ENCODE data around the gene TARS3.

The TARS3 gene

DNA sequence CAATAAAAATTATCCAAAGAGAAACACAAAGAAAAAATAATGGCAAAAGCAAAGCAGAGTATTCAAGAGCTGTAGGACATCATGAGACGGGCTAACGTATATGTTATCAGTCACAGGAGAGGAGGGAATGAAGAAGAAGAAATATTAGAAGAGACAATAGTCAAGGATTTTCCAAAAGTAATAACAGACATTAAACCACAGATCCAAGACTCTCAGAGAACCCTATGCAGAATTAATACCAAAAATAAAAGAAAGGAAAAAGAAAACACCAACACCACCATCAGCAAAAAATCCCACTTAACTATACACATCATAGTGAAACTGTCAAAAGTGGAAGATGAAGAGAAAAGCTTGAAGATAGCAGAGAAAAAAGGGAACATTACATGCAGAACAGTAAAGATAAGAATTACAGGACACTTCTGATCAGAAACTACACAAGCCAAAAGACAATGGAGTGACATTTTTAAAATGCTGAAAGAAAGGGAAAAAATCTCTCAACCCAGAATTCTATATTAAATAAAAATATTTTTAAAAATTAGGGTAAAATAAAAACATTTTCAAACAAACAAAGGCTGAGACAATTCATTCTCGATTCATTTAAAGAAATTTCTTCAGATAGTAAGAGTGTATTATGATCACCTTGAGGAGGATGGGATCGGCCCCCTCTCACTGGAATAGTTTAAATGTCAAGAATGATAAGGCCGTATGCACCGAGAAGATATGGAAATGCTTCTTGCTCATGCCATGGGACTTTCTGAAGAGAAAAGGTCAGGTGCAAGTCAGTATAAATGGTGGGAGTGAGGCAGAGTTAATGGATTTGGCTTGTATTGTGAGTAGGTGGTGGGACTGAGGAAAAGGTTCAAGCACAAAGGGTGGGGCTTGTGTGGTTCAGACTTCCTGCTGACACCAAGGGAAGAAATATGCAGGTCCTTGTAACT lies 100.6 kb downstream of the TARS3 start:
- CTCF ChIA-PET: no interaction called here
- DNase-seq (ENCODE audit: extremely low spot score): no peak
- POLR2A ChIA-PET: no interaction called here
- TF ChIP-seq, protein P1, sequence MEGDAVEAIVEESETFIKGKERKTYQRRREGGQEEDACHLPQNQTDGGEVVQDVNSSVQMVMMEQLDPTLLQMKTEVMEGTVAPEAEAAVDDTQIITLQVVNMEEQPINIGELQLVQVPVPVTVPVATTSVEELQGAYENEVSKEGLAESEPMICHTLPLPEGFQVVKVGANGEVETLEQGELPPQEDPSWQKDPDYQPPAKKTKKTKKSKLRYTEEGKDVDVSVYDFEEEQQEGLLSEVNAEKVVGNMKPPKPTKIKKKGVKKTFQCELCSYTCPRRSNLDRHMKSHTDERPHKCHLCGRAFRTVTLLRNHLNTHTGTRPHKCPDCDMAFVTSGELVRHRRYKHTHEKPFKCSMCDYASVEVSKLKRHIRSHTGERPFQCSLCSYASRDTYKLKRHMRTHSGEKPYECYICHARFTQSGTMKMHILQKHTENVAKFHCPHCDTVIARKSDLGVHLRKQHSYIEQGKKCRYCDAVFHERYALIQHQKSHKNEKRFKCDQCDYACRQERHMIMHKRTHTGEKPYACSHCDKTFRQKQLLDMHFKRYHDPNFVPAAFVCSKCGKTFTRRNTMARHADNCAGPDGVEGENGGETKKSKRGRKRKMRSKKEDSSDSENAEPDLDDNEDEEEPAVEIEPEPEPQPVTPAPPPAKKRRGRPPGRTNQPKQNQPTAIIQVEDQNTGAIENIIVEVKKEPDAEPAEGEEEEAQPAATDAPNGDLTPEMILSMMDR (IDR thresholded peaks at IDR 0.05; ENCODE audit: control extremely low read depth, extremely low read depth, low read depth, missing control alignments): no peak

DNA sequence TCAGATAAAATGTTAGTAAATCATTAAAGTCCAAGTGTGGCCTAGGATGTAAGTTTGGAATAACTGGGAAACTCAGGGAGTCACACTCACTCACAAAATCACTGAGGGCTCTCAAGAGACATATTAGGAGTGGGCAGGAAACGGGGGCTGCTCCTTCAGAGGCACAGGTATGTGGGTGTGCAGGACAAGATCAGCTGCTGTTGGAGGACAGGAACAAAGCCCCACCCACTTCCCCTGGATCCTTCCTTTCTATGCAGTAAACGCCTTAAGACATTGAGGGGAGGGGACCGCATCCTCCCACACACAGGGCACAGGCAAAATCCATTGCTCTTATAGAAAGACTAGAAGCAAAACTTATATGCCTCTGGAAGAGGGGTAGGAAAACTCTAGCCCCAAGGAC lies 102.3 kb downstream of the TARS3 start:
- ChIA-PET CTCF (no interaction called here), POLR2A (no interaction called here)
- DNase-seq (ENCODE audit: extremely low spot score): no peak
- TF ChIP-seq, protein P1 (IDR thresholded peaks at IDR 0.05; ENCODE audit: control extremely low read depth, extremely low read depth, low read depth, missing control alignments): no peak

DNA sequence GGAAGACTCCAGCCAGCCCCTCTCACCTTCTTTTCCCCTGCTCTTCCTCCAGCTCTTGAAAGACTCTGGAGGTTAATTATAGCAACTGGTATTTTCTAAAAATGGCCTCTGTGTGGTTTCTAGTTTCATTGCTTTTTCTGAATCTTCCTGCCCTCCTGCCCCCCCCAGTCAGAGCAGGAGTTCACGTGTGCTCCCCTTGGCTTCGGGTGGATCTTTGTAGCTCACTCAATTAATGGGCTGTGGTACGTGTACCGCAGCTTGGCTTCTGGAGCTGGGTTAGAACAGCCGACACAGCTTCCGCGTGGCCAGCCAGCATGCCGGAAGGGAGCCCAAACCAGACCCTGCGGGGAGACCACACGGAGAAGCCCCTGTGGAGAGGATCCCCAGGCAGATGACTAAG lies 103.6 kb downstream of the TARS3 start:
- POLR2A ChIA-PET: no interaction called here
- TF ChIP-seq, protein P1 (IDR thresholded peaks at IDR 0.05; ENCODE audit: control extremely low read depth, extremely low read depth, low read depth, missing control alignments): no peak

DNA sequence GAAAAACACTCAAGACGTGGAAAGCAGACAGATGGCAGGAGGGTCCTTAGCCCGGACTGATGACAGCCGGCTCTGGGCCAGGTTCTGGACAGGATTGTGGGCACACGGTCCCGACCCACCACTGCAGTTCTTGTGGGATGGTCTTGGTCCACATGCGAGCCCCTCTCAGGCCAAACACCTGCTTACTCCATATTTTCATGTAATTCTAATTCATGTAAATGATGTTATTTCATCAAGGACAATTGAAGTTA lies 104.7 kb downstream of the TARS3 start:
- CTCF ChIA-PET: no interaction called here
- TF ChIP-seq, protein P1 (IDR thresholded peaks at IDR 0.05; ENCODE audit: control extremely low read depth, extremely low read depth, low read depth, missing control alignments): no peak
- POLR2A ChIA-PET: no interaction called here
- DNase-seq (ENCODE audit: extremely low spot score): no peak

More for the DNA sequence above, 103.6 kb downstream of the TARS3 start:
- CTCF ChIA-PET: interaction anchor here (0.8 kb wide), 1 partner anchor 93 kb away, joined by 3 read pairs; no protein-coding TSS in a partner anchor
- DNase-seq (ENCODE audit: extremely low spot score): no peak

DNA sequence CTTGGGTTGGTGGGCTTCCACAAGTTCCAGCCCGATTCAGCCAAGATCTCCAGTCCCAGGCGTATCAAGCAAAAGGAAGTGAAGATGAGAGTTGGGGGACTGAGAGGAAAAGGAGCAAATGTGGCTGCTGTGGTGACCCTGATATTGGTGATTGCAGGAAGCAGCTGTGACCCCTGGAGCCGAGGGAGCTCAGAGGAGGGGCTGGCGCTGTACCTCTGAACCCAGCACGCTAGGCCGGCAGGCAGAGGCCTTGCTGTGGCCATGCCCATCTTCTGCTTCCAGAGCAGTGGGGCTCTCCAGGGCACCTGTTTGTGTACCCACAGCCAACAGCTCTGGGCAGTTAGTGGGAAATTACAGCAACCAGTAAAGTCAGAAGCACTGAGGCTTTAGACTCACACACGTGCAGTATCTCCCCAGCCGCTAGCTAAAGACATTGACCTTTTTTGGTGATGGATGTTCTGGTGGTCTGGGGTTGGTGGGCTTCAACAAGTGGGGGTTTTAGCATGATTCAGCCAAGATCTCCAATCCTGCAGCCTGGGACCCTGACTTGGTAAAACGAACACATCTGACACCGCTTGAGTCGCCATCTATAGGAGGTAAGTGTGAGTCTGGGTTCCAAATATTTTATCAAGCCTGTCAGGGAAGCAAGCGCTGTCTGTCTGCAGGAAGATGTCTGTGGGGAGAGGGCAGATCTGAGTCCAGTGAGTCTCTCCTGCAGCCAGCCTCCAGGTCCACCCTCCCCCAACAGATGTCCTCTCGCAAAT lies 105.2 kb downstream of the TARS3 start:
- TF ChIP-seq, protein P1 (IDR thresholded peaks at IDR 0.05; ENCODE audit: control extremely low read depth, extremely low read depth, low read depth, missing control alignments): no peak
- ChIA-PET POLR2A (no interaction called here), CTCF (interaction anchor here (1.4 kb wide), 1 partner anchor 23 kb away, joined by 6 read pairs; no protein-coding TSS in a partner anchor)
- DNase-seq (ENCODE audit: extremely low spot score): no peak

DNA sequence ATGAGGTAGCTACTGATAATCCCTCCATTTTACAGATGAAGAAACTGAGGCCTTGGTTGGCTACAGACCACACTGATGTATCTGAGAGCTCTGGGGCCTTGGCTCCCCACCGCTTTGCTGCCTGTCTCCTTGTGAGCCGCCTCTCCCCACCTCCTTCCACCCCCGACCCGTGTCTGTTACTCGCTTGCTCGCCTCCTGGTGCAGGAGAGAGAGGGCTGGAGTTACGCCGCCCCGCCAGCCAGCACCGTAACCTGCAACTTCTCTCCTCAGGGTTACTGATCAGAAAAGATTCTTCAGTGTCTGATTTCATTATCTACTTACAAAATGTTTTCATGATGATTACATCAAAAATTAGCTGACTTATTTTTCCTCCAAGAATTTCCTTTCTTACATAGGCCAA lies 106.2 kb downstream of the TARS3 start:
- TF ChIP-seq, protein P1 (IDR thresholded peaks at IDR 0.05; ENCODE audit: control extremely low read depth, extremely low read depth, low read depth, missing control alignments): no peak
- ChIA-PET POLR2A (no interaction called here), CTCF (interaction anchor here (1.1 to 1.4 kb wide), 3 partner anchors 9 to 24 kb away, joined by 3 to 6 read pairs (median 4); no protein-coding TSS in a partner anchor)
- DNase-seq (ENCODE audit: extremely low spot score): no peak

Measured in GM10248 (cell line).